Liver (tissue), 9 donors: ENCODE results near the gene EPB41L1. TPM values are rescaled to one million over a fixed set of nuclear protein-coding genes. Genes with fewer than 3 reads are reported as not detected.

Experiments
- DNase-seq: peaks from one replicate; pipeline ENCODE4 v3.0.0-alpha.2; 2017; ENCODE audit warnings: low spot score
- H3K27ac ChIP-seq, 2 donors: one replicate each; pipeline ENCODE4 v1.7.0; 2013; ENCODE audit warnings: inconsistent platforms in 2 of 2, low read length in 2 of 2, control low read depth in 1 of 2, low read depth in 1 of 2, mild to moderate bottlenecking in 1 of 2
- H3K27me3 ChIP-seq, 4 donors: one replicate each; pipeline versions ENCODE4 v1.6.1 to v1.7.0; 2013; ENCODE audit warnings: low read length in 3 of 4, inconsistent platforms in 1 of 4, mild to moderate bottlenecking in 1 of 4, moderate library complexity in 1 of 4; ENCODE audit not compliant: control insufficient read depth in 4 of 4, insufficient read depth in 4 of 4
- H3K36me3 ChIP-seq, 4 donors: one replicate each; pipeline versions ENCODE4 v1.6.1 to v1.7.0; 2013; ENCODE audit warnings: low read length in 3 of 4, mild to moderate bottlenecking in 3 of 4, low read depth in 1 of 4, moderate library complexity in 1 of 4; ENCODE audit not compliant: control insufficient read depth in 4 of 4, insufficient read depth in 3 of 4
- H3K4me1 ChIP-seq, 4 donors: one replicate each; pipeline versions ENCODE4 v1.6.1 to v1.7.0; 2013; ENCODE audit warnings: low read length in 3 of 4, mild to moderate bottlenecking in 3 of 4, moderate library complexity in 1 of 4; ENCODE audit not compliant: control insufficient read depth in 4 of 4, insufficient read depth in 4 of 4
- H3K4me3 ChIP-seq, 3 donors: one replicate each; pipeline versions ENCODE4 v1.6.1 to v1.7.0; 2013; ENCODE audit warnings: low read length in 3 of 3, control low read depth in 1 of 3, low read depth in 1 of 3, mild to moderate bottlenecking in 1 of 3
- H3K9ac ChIP-seq, 2 donors: one replicate each; pipeline ENCODE4 v1.7.0; 2013; ENCODE audit warnings: low read length in 2 of 2, mild to moderate bottlenecking in 2 of 2, moderate library complexity in 2 of 2, control low read depth in 1 of 2, low read depth in 1 of 2
- H3K9me3 ChIP-seq, 4 donors: one replicate each; pipeline versions ENCODE4 v1.6.1 to v1.7.0; 2013; ENCODE audit warnings: low read length in 3 of 4; ENCODE audit not compliant: control insufficient read depth in 4 of 4
- EGR1 ChIP-seq, 2 donors: IDR thresholded peaks; 2 replicates each; pipeline ENCODE4 v1.6.1; 2016 to 2018; ENCODE audit warnings: antibody characterized with exemption in 2 of 2, low read depth in 2 of 2
- FOXA1 ChIP-seq: IDR thresholded peaks from 2 replicates; pipeline ENCODE4 v1.6.1; 2016; ENCODE audit warnings: antibody characterized with exemption
- FOXA2 ChIP-seq: IDR thresholded peaks from 2 replicates; pipeline ENCODE4 v1.6.1; 2016; ENCODE audit warnings: antibody characterized with exemption
- GABPA ChIP-seq, 2 donors: IDR thresholded peaks in 1 of 2; conservative IDR thresholded peaks in 1 of 2; 2 replicates each; pipeline ENCODE4 v1.6.1; 2016; ENCODE audit warnings: antibody characterized with exemption in 2 of 2, mild to moderate bottlenecking in 1 of 2, moderate library complexity in 1 of 2
- HNF4A ChIP-seq, 2 donors: conservative IDR thresholded peaks; 2 replicates each; pipeline ENCODE4 v1.6.1; 2016; ENCODE audit warnings: antibody characterized with exemption in 2 of 2, mild to moderate bottlenecking in 2 of 2
- HNF4G ChIP-seq: IDR thresholded peaks from 2 replicates; pipeline ENCODE4 v1.6.1; 2016; ENCODE audit warnings: antibody characterized with exemption
- JUND ChIP-seq, 2 donors: IDR thresholded peaks; 2 replicates each; pipeline ENCODE4 v1.6.1; 2016; ENCODE audit warnings: antibody characterized with exemption in 2 of 2
- RAD21 ChIP-seq, 2 donors: IDR thresholded peaks; 2 replicates each; pipeline ENCODE4 v1.6.1; 2016; ENCODE audit warnings: antibody characterized with exemption in 2 of 2, mild to moderate bottlenecking in 2 of 2
- RXRA ChIP-seq, 2 donors: IDR thresholded peaks; 2 replicates each; pipeline ENCODE4 v1.6.1; 2017 to 2018; ENCODE audit warnings: antibody characterized with exemption in 2 of 2, mild to moderate bottlenecking in 1 of 2
- SP1 ChIP-seq: IDR thresholded peaks from 2 replicates; pipeline ENCODE4 v1.6.1; 2018; ENCODE audit warnings: antibody characterized with exemption, mild to moderate bottlenecking
- TAF1 ChIP-seq: conservative IDR thresholded peaks from 2 replicates; pipeline ENCODE4 v1.6.1; 2016; ENCODE audit warnings: antibody characterized with exemption, mild to moderate bottlenecking
- WGBS: extraction: QIAGEN DNeasy Blood & Tissue Kit; methylation state at CpG from one replicate; pipeline ENCODE4 v1.1.7; 2013; 5-methylcytosine and 5-hydroxymethylcytosine counted together
- polyA plus RNA-seq, 2 donors: library from polyadenylated mRNA; stranded (reverse) in 1 of 2; unstranded in 1 of 2; fragments of 200-250 nt in 1 of 2; fragments of >200 nt in 1 of 2; fragmentation: Nextera tagmentation in 1 of 2; extraction: Ambion mirVana in 1 of 2; gene quantifications; one replicate each; pipeline versions ENCODE4 v1.2.1 to v1.2.3, GENCODE V29; 2013 to 2015
- total RNA-seq, 2 donors: library from RNA; depleted of rRNA; stranded (reverse); fragments of >200 nt; gene quantifications; one replicate each; pipeline ENCODE4 v1.2.3, GENCODE V29; 2014
- TF ChIP-seq, protein P1 (sequence below): IDR thresholded peaks from 2 replicates; pipeline ENCODE4 v1.6.1; 2016; ENCODE audit warnings: antibody characterized with exemption, mild to moderate bottlenecking
- TF ChIP-seq, protein P2 (sequence below): IDR thresholded peaks from 2 replicates; pipeline ENCODE4 v1.6.1; 2016; ENCODE audit warnings: antibody characterized with exemption
- TF ChIP-seq, protein P3 (sequence below): IDR thresholded peaks from 2 replicates; pipeline ENCODE4 v1.6.1; 2016; ENCODE audit warnings: antibody characterized with exemption
- TF ChIP-seq, protein P4 (sequence below): fragments of 150-350 bp; IDR thresholded peaks from 2 replicates; pipeline ENCODE4 v1.5.1; 2017; ENCODE audit warnings: improper control_type of control experiment, low read depth, low read length; ENCODE audit not compliant: missing input control
- TF ChIP-seq, protein P5 (sequence below): IDR thresholded peaks from 2 replicates; pipeline ENCODE4 v1.6.1; 2016; ENCODE audit warnings: antibody characterized with exemption
- donor health status: healthy.
- donor health status: healthy.
- donor health status: healthy.
- donor health status: healthy.
- donor health status: healthy.

The EPB41L1 gene
- total and polyA plus RNA-seq, 4 donors = 2.4 to 11.9 (median 4.3) TPM

DNA sequence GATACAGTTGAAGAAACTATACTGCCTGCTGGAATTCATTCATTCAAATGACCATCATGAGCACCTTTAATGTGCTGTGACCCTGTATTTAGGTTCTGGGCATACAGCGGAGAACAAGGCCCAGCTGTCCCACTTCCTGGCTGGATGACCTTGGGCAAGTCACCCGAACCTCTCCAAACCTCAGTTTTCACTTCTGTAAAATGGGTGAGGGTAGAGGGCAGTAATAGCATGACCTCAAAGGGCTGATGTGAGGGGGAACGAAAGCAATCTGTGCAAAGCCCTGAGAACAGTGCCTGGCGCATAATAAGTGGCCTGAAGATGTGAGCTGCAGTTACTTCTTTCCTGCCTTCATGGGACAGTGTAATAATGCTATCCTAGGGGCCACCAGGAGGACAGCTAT, 61.2 kb downstream of the EPB41L1 start:
- H3K4me3 ChIP-seq = no peak overlapping the region
- WGBS = 93% methylated on average over 4 of the region's 4 CpGs
- H3K36me3 ChIP-seq = no peaks in the 10 kb centered on the region
- TF ChIP-seq RAD21 (IDR thresholded peaks at IDR 0.05) (no peak), FOXA2 (no peak), HNF4A (conservative IDR thresholded peaks at IDR 0.05) (no peak), SP1 (no peak), HNF4G (no peak), EGR1 (IDR thresholded peaks at IDR 0.05; ENCODE audit: low read depth in 2 of 2) (no peak), RXRA (IDR thresholded peaks at IDR 0.05) (no peak), FOXA1 (no peak), JUND (IDR thresholded peaks at IDR 0.05) (no peak), TAF1 (no peak), GABPA (IDR thresholded peaks at IDR 0.05 in 1 of 2, conservative IDR thresholded peaks at IDR 0.05 in 1 of 2) (no peak)
- TF ChIP-seq, protein P1, sequence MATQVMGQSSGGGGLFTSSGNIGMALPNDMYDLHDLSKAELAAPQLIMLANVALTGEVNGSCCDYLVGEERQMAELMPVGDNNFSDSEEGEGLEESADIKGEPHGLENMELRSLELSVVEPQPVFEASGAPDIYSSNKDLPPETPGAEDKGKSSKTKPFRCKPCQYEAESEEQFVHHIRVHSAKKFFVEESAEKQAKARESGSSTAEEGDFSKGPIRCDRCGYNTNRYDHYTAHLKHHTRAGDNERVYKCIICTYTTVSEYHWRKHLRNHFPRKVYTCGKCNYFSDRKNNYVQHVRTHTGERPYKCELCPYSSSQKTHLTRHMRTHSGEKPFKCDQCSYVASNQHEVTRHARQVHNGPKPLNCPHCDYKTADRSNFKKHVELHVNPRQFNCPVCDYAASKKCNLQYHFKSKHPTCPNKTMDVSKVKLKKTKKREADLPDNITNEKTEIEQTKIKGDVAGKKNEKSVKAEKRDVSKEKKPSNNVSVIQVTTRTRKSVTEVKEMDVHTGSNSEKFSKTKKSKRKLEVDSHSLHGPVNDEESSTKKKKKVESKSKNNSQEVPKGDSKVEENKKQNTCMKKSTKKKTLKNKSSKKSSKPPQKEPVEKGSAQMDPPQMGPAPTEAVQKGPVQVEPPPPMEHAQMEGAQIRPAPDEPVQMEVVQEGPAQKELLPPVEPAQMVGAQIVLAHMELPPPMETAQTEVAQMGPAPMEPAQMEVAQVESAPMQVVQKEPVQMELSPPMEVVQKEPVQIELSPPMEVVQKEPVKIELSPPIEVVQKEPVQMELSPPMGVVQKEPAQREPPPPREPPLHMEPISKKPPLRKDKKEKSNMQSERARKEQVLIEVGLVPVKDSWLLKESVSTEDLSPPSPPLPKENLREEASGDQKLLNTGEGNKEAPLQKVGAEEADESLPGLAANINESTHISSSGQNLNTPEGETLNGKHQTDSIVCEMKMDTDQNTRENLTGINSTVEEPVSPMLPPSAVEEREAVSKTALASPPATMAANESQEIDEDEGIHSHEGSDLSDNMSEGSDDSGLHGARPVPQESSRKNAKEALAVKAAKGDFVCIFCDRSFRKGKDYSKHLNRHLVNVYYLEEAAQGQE = no peak
- TF ChIP-seq, protein P2, sequence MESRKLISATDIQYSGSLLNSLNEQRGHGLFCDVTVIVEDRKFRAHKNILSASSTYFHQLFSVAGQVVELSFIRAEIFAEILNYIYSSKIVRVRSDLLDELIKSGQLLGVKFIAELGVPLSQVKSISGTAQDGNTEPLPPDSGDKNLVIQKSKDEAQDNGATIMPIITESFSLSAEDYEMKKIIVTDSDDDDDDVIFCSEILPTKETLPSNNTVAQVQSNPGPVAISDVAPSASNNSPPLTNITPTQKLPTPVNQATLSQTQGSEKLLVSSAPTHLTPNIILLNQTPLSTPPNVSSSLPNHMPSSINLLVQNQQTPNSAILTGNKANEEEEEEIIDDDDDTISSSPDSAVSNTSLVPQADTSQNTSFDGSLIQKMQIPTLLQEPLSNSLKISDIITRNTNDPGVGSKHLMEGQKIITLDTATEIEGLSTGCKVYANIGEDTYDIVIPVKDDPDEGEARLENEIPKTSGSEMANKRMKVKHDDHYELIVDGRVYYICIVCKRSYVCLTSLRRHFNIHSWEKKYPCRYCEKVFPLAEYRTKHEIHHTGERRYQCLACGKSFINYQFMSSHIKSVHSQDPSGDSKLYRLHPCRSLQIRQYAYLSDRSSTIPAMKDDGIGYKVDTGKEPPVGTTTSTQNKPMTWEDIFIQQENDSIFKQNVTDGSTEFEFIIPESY = no peak
- TF ChIP-seq, protein P3, sequence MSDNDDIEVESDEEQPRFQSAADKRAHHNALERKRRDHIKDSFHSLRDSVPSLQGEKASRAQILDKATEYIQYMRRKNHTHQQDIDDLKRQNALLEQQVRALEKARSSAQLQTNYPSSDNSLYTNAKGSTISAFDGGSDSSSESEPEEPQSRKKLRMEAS = no peak
- TF ChIP-seq, protein P4, sequence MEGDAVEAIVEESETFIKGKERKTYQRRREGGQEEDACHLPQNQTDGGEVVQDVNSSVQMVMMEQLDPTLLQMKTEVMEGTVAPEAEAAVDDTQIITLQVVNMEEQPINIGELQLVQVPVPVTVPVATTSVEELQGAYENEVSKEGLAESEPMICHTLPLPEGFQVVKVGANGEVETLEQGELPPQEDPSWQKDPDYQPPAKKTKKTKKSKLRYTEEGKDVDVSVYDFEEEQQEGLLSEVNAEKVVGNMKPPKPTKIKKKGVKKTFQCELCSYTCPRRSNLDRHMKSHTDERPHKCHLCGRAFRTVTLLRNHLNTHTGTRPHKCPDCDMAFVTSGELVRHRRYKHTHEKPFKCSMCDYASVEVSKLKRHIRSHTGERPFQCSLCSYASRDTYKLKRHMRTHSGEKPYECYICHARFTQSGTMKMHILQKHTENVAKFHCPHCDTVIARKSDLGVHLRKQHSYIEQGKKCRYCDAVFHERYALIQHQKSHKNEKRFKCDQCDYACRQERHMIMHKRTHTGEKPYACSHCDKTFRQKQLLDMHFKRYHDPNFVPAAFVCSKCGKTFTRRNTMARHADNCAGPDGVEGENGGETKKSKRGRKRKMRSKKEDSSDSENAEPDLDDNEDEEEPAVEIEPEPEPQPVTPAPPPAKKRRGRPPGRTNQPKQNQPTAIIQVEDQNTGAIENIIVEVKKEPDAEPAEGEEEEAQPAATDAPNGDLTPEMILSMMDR = no peak
- TF ChIP-seq, protein P5, sequence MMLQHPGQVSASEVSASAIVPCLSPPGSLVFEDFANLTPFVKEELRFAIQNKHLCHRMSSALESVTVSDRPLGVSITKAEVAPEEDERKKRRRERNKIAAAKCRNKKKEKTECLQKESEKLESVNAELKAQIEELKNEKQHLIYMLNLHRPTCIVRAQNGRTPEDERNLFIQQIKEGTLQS = no peak
- DNase-seq = no peak
- H3K9ac ChIP-seq = no peak overlapping the region
- no peak overlapping the region for H3K27ac ChIP-seq
- H3K27me3 ChIP-seq = no peaks in the 10 kb centered on the region
- no peaks in the 10 kb centered on the region for H3K9me3 ChIP-seq
- H3K4me1 ChIP-seq = no peaks in the 10 kb centered on the region
